ENCODE data around the gene RRP1B. TPM values are rescaled to one million over a fixed set of nuclear protein-coding genes. Genes with fewer than 3 reads are reported as not detected.
A peak's percentile ranks its signal among the peaks of the same experiment; 100 is the strongest.

RRP1B gene
- total and polyA plus RNA-seq, 2 of the 13 experiments (the other 11 are each of a cell fraction or from before 2014, with no cell fraction given): 16.3 to 46.2 TPM

DNA sequence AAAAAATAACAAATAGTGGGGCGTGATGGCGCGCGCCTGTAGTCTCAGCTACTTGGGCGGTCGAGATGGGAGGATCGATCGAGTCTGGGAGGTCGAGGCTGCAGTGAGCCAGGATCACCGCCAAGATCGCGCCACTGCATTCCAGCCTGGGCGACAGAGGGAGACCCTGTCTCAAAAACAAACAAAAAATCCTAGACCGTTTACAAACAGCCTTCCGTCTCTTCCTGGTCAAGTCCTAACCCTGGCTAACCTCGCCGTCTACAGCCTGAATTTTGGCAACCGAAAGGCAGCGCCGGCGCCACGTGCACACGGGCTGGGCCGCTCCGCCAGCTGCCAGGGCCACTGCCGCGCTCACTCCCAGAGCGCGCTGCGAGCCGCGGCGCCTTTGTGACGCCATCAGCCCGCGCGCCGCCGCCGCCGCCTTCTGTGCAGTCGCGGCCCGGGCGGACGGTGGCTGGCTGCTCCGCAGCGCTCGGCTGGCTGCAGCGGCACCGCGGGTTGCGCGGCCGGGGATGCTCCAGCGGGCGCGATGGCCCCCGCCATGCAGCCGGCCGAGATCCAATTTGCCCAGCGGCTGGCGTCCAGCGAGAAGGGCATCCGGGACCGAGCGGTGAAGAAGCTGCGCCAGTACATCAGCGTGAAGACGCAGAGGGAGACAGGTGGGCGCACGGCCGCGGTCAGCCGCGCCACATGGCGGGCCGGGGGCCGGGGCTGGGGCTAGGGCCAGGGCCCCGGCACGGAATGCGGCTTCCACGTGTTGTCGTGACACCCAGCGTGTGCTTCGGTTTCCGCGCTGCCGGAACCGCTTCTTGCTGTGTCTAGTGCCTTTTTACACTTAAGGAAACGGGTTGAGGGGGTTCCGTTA is at the start of gene RRP1B, which contains the start of gene HSF2BP (continued):
- TF ChIP-seq ZNF816 (CRISPR knock-in tag; IDR thresholded peaks at IDR 0.05; ENCODE audit: borderline replicate concordance): peak; percentile 80; the same call in 1 of the 2 replicates
- no peak for TF ChIP-seq SOX5 (CRISPR knock-in tag; IDR thresholded peaks at IDR 0.05; ENCODE audit: borderline replicate concordance)
- TF ChIP-seq, protein P1, sequence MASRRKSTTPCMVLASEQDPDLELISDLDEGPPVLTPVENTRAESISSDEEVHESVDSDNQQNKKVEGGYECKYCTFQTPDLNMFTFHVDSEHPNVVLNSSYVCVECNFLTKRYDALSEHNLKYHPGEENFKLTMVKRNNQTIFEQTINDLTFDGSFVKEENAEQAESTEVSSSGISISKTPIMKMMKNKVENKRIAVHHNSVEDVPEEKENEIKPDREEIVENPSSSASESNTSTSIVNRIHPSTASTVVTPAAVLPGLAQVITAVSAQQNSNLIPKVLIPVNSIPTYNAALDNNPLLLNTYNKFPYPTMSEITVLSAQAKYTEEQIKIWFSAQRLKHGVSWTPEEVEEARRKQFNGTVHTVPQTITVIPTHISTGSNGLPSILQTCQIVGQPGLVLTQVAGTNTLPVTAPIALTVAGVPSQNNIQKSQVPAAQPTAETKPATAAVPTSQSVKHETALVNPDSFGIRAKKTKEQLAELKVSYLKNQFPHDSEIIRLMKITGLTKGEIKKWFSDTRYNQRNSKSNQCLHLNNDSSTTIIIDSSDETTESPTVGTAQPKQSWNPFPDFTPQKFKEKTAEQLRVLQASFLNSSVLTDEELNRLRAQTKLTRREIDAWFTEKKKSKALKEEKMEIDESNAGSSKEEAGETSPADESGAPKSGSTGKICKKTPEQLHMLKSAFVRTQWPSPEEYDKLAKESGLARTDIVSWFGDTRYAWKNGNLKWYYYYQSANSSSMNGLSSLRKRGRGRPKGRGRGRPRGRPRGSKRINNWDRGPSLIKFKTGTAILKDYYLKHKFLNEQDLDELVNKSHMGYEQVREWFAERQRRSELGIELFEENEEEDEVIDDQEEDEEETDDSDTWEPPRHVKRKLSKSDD (CRISPR knock-in tag; IDR thresholded peaks at IDR 0.05; ENCODE audit: low read depth): peak; percentile 98
- TF ChIP-seq ZFP62 (CRISPR knock-in tag; IDR thresholded peaks at IDR 0.05): no peak
- TF ChIP-seq, protein P2, sequence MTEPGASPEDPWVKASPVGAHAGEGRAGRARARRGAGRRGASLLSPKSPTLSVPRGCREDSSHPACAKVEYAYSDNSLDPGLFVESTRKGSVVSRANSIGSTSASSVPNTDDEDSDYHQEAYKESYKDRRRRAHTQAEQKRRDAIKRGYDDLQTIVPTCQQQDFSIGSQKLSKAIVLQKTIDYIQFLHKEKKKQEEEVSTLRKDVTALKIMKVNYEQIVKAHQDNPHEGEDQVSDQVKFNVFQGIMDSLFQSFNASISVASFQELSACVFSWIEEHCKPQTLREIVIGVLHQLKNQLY (CRISPR knock-in tag; IDR thresholded peaks at IDR 0.05): peak; percentile 90
- TF ChIP-seq ZNF510 (CRISPR knock-in tag; IDR thresholded peaks at IDR 0.05; ENCODE audit: low read depth): 0 out of 2 replicates have a peak, but pooled peaks have one; percentile 57
- TF ChIP-seq NONO (IDR thresholded peaks at IDR 0.05): no peak
- peak; percentile 78 for TF ChIP-seq NONO (CRISPR knock-in tag; conservative IDR thresholded peaks at IDR 0.05)
- TF ChIP-seq, protein P3, sequence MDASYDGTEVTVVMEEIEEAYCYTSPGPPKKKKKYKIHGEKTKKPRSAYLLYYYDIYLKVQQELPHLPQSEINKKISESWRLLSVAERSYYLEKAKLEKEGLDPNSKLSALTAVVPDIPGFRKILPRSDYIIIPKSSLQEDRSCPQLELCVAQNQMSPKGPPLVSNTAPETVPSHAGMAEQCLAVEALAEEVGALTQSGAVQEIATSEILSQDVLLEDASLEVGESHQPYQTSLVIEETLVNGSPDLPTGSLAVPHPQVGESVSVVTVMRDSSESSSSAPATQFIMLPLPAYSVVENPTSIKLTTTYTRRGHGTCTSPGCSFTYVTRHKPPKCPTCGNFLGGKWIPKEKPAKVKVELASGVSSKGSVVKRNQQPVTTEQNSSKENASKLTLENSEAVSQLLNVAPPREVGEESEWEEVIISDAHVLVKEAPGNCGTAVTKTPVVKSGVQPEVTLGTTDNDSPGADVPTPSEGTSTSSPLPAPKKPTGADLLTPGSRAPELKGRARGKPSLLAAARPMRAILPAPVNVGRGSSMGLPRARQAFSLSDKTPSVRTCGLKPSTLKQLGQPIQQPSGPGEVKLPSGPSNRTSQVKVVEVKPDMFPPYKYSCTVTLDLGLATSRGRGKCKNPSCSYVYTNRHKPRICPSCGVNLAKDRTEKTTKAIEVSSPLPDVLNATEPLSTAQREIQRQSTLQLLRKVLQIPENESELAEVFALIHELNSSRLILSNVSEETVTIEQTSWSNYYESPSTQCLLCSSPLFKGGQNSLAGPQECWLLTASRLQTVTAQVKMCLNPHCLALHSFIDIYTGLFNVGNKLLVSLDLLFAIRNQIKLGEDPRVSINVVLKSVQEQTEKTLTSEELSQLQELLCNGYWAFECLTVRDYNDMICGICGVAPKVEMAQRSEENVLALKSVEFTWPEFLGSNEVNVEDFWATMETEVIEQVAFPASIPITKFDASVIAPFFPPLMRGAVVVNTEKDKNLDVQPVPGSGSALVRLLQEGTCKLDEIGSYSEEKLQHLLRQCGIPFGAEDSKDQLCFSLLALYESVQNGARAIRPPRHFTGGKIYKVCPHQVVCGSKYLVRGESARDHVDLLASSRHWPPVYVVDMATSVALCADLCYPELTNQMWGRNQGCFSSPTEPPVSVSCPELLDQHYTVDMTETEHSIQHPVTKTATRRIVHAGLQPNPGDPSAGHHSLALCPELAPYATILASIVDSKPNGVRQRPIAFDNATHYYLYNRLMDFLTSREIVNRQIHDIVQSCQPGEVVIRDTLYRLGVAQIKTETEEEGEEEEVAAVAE (CRISPR knock-in tag; IDR thresholded peaks at IDR 0.05; ENCODE audit: borderline replicate concordance): peak; percentile 65
- peak; percentile 95 for TF ChIP-seq ZNF749 (CRISPR knock-in tag; IDR thresholded peaks at IDR 0.05; ENCODE audit: borderline replicate concordance)
- peak; percentile 52; the same call in 1 of the 2 replicates for TF ChIP-seq ZNF121 (CRISPR knock-in tag; IDR thresholded peaks at IDR 0.05)
- TF ChIP-seq, protein P4, sequence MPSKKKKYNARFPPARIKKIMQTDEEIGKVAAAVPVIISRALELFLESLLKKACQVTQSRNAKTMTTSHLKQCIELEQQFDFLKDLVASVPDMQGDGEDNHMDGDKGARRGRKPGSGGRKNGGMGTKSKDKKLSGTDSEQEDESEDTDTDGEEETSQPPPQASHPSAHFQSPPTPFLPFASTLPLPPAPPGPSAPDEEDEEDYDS (CRISPR knock-in tag; IDR thresholded peaks at IDR 0.05): peak; percentile 37; the same call in 1 of the 2 replicates
- no peak for TF ChIP-seq MIXL1 (CRISPR knock-in tag; IDR thresholded peaks at IDR 0.05)
- peak; percentile 52; the same call in 1 of the 2 replicates for TF ChIP-seq KDM4B (CRISPR knock-in tag; IDR thresholded peaks at IDR 0.05)
- no peak for TF ChIP-seq HNRNPUL1 (IDR thresholded peaks at IDR 0.05; ENCODE audit: low read depth, low read length)
- TF ChIP-seq STAG1 (CRISPR knock-in tag; IDR thresholded peaks at IDR 0.05): peak; percentile 30
- no peak; the same call in 1 of the 2 replicates for TF ChIP-seq MAF1 (CRISPR knock-in tag; IDR thresholded peaks at IDR 0.05; ENCODE audit: borderline replicate concordance)
- TF ChIP-seq ZNF253 (CRISPR knock-in tag; IDR thresholded peaks at IDR 0.05; ENCODE audit: borderline replicate concordance): peak; percentile 90
